ENCODE data around the gene PPP2R2B.

- TF ChIP-seq POLR2A (IDR thresholded peaks at IDR 0.05; ENCODE audit: low read length) (no peak), GATA1 (IDR thresholded peaks at IDR 0.05; ENCODE audit: low read depth, low read length) (no peak)
Measured at GRCh38 chr5:146533882-146534281, 344.7 kb downstream of the PPP2R2B start.

Measured in erythroblast (primary cell).